WTC11 (cell line): Measurements from ENCODE around the gene PSAT1. TPM values are rescaled to one million over a fixed set of nuclear protein-coding genes. Genes with fewer than 3 reads are reported as not detected.

Experiments used
- ATAC-seq: fragments of 200-7000 bp; cut with Tn5 transposase; 2 replicates; pipeline ENCODE4 v1.10.0; 2021; ENCODE audit warnings: mild to moderate bottlenecking, moderate library complexity
- CTCF ChIA-PET: fragments of 300-600 bp; sonication (Branson Sonifier 250); formaldehyde crosslinking; loops from one replicate; lab custom pipeline; 2021; ENCODE audit warnings: antibody characterized with exemption; lab: Charles Lee
- POLR2A ChIA-PET: fragments of 350-600 bp; sonication (Branson Sonifier 250); formaldehyde crosslinking; loops from one replicate; lab custom pipeline; 2021; ENCODE audit warnings: antibody characterized with exemption; lab: Charles Lee
- DNase-seq: peaks from one replicate; pipeline ENCODE4 v3.0.0; 2021; ENCODE audit warnings: low spot score
- H3K27ac Mint-ChIP-seq: 2 replicates; pipeline ENCODE4 v1.8.0; 2021; ENCODE audit warnings: mixed read lengths
- H3K27me3 Mint-ChIP-seq: 2 replicates; pipeline ENCODE4 v1.8.0; 2021; ENCODE audit warnings: low read depth, mild to moderate bottlenecking, moderate library complexity, mixed read lengths
- H3K36me3 Mint-ChIP-seq: 2 replicates; pipeline ENCODE4 v1.8.0; 2021; ENCODE audit warnings: mixed read lengths
- H3K4me1 Mint-ChIP-seq: 2 replicates; pipeline ENCODE4 v1.8.0; 2022; ENCODE audit warnings: mixed read lengths
- H3K4me3 Mint-ChIP-seq: 2 replicates; pipeline ENCODE4 v1.8.0; 2021; ENCODE audit warnings: mild to moderate bottlenecking, moderate library complexity, mixed read lengths
- H3K9me3 Mint-ChIP-seq: 2 replicates; pipeline ENCODE4 v1.8.0; 2021; ENCODE audit warnings: mixed read lengths
- CREM ChIP-seq: sonication (generic); formaldehyde crosslinking; IDR thresholded peaks from 2 replicates; pipeline ENCODE4 v1.8.1; 2022; ENCODE audit warnings: mild to moderate bottlenecking, missing genetic modification reagents, moderate library complexity
- EMX1 ChIP-seq: fragments of 250-450 bp; sonication (Bioruptor Pico); IDR thresholded peaks from 2 replicates; pipeline ENCODE4 v1.8.0; 2021; ENCODE audit warnings: mild to moderate bottlenecking
- FOXP4 ChIP-seq: sonication (generic); formaldehyde crosslinking; IDR thresholded peaks from 2 replicates; pipeline ENCODE4 v1.8.0; 2022; ENCODE audit warnings: mild to moderate bottlenecking, missing genetic modification reagents
- MYBL2 ChIP-seq: sonication (generic); formaldehyde crosslinking; IDR thresholded peaks from 2 replicates; pipeline ENCODE4 v1.8.1; 2023; ENCODE audit warnings: mild to moderate bottlenecking, moderate library complexity, missing genetic modification reagents
- NR1H2 ChIP-seq: sonication (generic); formaldehyde crosslinking; IDR thresholded peaks from 2 replicates; pipeline ENCODE4 v1.9.0; 2021; ENCODE audit warnings: mild to moderate bottlenecking, moderate library complexity, missing genetic modification reagents
- PREB ChIP-seq: sonication (generic); formaldehyde crosslinking; IDR thresholded peaks from 2 replicates; pipeline ENCODE4 v1.8.1; 2022; ENCODE audit warnings: mild to moderate bottlenecking, missing genetic modification reagents, moderate library complexity, borderline replicate concordance
- USF1 ChIP-seq: sonication (generic); formaldehyde crosslinking; IDR thresholded peaks from 2 replicates; pipeline ENCODE4 v1.8.0; 2022; ENCODE audit warnings: mild to moderate bottlenecking, missing genetic modification reagents
- USF2 ChIP-seq: sonication (generic); formaldehyde crosslinking; IDR thresholded peaks from 2 replicates; pipeline ENCODE4 v1.8.1; 2023; ENCODE audit warnings: mild to moderate bottlenecking, missing genetic modification reagents, moderate library complexity
- ZNF121 ChIP-seq: sonication (generic); formaldehyde crosslinking; IDR thresholded peaks from 2 replicates; pipeline ENCODE4 v1.8.0; 2023; ENCODE audit warnings: missing genetic modification reagents
- ZNF138 ChIP-seq: sonication (generic); formaldehyde crosslinking; conservative IDR thresholded peaks from 2 replicates; pipeline ENCODE4 v1.8.1; 2022; ENCODE audit warnings: mild to moderate bottlenecking, moderate library complexity, missing genetic modification reagents
- ZNF416 ChIP-seq: fragments of 250-450 bp; sonication (Bioruptor Pico); IDR thresholded peaks from 2 replicates; pipeline ENCODE4 v1.9.0; 2021; ENCODE audit warnings: mild to moderate bottlenecking, inconsistent platforms
- ZSCAN18 ChIP-seq: fragments of 250-450 bp; sonication (Bioruptor Pico); IDR thresholded peaks from 2 replicates; pipeline ENCODE4 v2.1.2; 2022; ENCODE audit warnings: mild to moderate bottlenecking, moderate library complexity
- total RNA-seq: library from RNA; stranded (reverse); gene quantifications from 3 replicates; pipeline ENCODE4 v1.2.3, GENCODE V29; 2021

PSAT1 gene
- total RNA-seq, 1 experiment from 2014 or later: 240 TPM

- TF ChIP-seq CREM (CRISPR knock-in tag): no peak
- TF ChIP-seq USF1: no peak
- TF ChIP-seq MYBL2 (CRISPR knock-in tag): no peak
- TF ChIP-seq FOXP4: no peak
- TF ChIP-seq PREB (CRISPR knock-in tag): no peak
- TF ChIP-seq ZSCAN18 (CRISPR knock-in tag): no peak
- TF ChIP-seq ZNF138: no peak
- no peak for TF ChIP-seq EMX1
Measured at GRCh38 chr9:78306222-78307076, 9.5 kb downstream of the PSAT1 start (continued).

GRCh38 chr9:78307360-78307759, 10.4 kb downstream of the PSAT1 start:
- H3K27me3 Mint-ChIP-seq: no peaks in the 10 kb centered on the region
- no peak for ATAC-seq
- H3K4me1 Mint-ChIP-seq: no peaks in the 10 kb centered on the region
- no peak overlapping the region for H3K4me3 Mint-ChIP-seq
- CTCF ChIA-PET: no interaction called here
- H3K9me3 Mint-ChIP-seq: no peaks in the 10 kb centered on the region
- H3K27ac Mint-ChIP-seq: 0 out of 2 replicates have a peak overlapping the region, but pooled peaks have one; percentile 76
- TF ChIP-seq NR1H2 (CRISPR knock-in tag) (no peak), ZNF416 (CRISPR knock-in tag) (no peak), FOXP4 (no peak), ZNF121 (CRISPR knock-in tag) (no peak)
- TF ChIP-seq, all 79 proteins: peak for 0
- no peak for DNase-seq
- H3K36me3 Mint-ChIP-seq: peaks cover 85% of the 10 kb centered on the region
- POLR2A ChIA-PET: interaction anchor here (5.2 kb wide), 1 partner anchor 10 kb away, joined by 24 read pairs; the partner anchor contains the start of gene PSAT1

GRCh38 chr9:78309066-78309465, 12.1 kb downstream of the PSAT1 start:
- TF ChIP-seq USF2: no peak
- POLR2A ChIA-PET: interaction anchor here (5.2 kb wide), 1 partner anchor 12 kb away, joined by 24 read pairs; the partner anchor contains the start of gene PSAT1
- Mint-ChIP-seq H3K27me3 (no peaks in the 10 kb centered on the region), H3K9me3 (no peaks in the 10 kb centered on the region), H3K27ac (no peak overlapping the region), H3K4me1 (no peaks in the 10 kb centered on the region), H3K4me3 (no peak overlapping the region), H3K36me3 (peaks cover 85% of the 10 kb centered on the region)
- ATAC-seq (no peak), DNase-seq (no peak)
- CTCF ChIA-PET: interaction anchor here (0.7 kb wide), 1 partner anchor 60 kb away, joined by 3 read pairs; no protein-coding TSS in a partner anchor
